8988T (cell line): ENCODE data around the gene NCBP1.
"Not testable (repeated sequence)": the region's sequence is repeated elsewhere in the genome, so short reads cannot be mapped to it uniquely, and the experiment has no call there.

Experiments used
- DNase-seq: peaks from one replicate; pipeline ENCODE4 v3.0.0; 2011

Gene NCBP1

DNA sequence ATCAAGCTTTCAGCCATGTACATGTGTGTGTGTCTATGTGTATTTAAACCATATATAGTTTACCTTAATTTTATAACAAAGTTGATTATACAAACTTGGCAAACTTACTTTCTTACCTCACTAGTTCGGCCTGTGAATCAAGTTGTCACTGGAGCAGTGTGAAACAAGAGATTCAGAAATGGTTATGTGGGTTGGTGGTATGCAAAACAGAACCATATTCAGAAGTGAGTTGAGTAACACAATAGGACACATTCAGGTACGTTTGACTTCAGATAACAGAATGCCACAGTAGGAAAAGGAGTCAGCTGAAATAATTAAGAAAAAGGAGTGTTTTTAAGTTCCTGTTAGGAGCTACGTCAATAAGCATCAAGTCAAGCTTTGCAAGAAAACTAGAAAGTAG is 42.0 kb downstream of the NCBP1 start:
- DNase-seq = no peak

DNA sequence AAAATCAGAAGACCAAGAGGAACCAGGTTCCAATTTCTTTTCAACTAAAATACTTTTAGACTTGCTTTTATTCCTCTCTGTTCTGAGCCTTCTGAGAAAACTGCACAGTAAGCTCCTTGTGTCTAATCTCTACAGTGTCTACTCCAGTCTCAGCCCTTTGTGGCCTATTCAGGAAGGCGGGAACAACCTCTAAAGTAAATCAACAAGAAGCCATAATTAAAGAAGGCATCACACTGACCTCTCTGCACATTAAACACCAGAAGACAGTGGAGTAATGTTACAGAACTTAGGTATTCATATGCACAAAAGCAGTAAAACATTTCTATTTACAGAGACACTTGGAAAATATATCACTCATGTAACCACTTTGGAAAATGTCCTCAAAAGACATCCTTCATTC is 48.6 kb downstream of the NCBP1 start:
- DNase-seq = no peak

DNA sequence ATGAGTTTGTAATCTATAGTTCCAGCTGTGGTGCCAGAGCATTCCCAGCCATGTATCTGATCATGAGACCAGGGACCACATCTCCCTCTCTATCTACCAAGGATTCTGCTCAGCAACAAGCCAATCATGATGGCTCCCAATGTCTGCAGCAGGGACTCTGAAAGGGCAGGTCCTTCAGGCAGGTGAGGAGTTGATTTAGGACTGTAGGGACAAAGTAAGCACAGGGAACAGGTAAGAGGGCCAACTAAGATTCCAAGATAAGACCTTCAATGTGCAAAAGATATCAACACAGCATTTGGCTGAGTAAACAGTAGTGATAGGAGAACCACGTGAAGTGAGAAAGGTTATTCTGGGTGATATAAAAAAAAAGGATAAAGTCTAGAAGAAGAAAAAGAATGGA is 55.0 kb downstream of the NCBP1 start:
- DNase-seq = no peak

DNA sequence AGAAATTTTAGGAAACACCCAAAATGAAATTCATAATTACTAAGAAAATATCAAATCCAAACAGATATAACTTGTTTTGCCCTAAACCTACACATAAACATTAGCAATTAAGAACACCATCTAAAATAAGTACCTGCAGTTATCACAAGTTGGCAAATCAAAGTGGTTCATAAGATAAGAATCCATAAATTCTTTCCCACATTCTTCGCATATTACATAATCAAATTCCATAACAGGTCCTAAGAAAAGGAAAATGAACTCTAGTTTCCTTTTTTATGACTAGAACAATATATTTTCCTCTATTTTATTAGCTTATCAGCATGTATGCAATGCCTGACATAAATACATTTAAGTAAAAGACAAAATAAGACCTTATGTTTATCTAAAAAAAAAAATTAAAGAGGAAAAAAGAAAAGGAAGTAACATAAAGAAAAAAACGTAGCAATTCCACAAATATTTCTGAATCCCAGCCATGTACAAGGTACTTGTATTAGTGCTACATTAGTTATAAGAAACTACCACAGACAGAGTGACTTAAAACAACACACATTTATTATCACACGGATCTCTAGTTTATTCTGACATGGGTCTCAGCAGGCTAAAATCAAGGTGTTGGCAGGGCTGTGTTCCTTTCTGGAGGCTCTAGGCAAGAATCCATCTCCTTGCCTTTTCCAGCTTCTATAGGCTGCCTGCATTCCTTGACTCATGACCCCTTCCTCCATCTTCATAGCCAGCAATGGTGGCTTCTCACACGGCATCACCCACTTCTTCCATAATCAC is 56.0 kb downstream of the NCBP1 start:
- no peak for DNase-seq

DNA sequence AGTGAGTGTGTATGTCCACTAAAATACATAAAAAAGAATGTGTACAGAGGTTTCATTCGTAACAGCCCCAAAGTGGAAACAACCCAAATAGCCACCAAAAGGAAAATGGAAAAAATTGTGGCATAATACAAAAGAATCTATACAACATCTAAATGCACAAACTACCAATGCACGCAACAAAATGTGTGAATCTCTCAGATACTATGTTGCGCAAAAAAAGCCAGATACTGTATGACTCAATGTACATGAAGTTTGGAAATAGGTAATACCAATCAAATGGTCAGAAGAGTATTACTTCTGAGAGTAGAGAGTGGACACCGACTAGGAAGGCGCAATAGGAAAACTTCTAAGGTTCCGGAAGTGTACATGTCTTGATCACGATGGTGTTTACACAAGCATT is 61.1 kb downstream of the NCBP1 start:
- DNase-seq = no peak

DNA sequence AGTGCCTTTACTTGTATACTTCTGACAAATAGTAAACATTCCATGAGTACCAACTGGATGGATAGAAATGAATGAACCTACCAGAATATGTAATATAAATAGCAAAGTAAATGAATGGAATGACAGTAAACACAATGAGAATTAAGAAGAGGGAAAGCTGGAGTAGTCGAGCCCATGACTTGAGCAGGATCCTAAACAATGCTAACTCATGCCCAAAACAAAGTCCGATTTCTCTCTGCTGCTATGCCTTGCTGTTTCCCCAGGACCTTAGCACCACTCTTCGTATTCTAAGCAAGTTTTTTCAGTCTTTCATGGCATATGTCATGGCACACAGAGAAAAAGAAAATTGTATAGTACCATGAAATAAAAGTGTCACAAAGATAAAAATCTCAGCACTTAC is 61.8 kb downstream of the NCBP1 start:
- DNase-seq = no peak

DNA sequence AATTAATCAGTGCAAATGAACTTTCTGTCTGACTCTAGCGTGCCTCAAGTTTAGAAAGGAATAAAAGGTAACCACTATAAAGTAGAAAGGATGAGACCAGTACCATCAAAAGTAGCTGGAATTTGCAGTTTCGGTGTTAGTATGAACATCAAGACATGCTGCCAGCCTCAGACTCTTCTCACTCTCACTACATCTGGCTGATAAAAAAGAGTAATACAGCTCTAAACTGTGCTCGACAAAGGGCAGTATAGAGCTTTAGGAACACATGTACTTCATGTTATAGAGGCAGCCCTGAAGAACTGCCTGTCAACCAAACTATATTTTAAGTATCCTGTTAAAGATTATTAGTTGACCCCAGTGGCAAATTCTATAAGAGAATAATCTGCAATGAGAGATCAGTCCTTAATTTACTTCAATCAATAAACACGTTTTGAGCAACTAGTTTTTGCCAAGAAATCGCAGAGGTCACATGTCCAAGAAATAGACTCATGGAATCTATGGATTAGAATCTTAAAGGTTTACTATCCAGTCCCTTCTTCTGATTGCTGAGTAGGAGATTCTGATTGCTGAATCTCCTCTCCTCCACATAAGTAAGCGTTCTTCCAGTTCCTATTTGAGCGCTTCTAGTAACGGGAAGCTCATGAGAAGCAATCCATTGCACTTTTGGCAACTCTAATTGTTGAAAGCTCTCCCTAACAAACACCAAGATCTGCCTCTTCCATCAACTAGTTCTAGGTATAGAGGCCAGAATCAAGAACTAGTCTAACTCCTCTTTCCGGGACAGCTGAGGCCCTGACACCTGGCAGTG is 62.6 kb downstream of the NCBP1 start:
- no peak for DNase-seq

DNA sequence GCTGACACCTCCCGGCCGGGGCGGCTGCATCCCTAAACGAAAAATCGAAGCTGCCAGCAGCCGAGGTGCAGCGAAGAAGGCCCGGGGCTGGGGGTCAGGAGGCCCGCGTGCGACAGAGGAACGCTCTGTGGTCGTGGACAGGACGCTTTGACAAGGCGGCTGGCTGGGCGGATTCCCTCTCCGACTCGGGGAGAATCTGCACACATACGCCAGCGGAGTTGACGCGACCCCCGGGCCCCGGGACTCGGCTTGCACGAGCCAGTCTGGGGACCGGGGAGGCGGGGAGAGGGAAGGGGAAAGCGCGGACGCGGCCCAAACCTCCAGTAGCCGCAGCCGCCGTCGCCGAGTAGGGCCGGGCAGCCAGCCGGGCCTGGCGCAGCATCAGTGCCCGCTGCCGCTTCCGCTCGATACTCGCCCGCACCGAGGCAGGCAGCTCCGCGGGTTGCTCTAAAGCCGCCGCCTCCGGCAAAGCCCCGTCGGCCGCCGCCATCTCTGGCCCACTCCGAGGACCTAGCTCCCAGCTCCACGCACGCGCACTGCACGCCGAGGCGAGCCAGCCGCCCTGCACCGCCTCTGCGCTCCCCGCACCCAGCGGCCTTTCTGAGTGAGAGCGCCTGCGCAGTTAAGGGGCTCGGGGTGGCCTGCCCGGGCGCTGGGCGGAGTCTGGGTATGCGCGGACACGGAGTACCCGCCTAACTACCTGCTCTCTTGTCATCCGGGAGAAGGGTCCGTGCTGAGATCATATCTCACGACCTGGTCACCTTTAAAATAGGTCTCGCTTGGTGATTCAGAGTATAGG is 63.4 kb downstream of the NCBP1 start, which contains the start of gene XPA:
XPA (minus strand) TSS at position 538 of the 799 bp plus-strand sequence; CDS start at position 490, 48 bp downstream.
- peak; percentile 88 for DNase-seq

DNA sequence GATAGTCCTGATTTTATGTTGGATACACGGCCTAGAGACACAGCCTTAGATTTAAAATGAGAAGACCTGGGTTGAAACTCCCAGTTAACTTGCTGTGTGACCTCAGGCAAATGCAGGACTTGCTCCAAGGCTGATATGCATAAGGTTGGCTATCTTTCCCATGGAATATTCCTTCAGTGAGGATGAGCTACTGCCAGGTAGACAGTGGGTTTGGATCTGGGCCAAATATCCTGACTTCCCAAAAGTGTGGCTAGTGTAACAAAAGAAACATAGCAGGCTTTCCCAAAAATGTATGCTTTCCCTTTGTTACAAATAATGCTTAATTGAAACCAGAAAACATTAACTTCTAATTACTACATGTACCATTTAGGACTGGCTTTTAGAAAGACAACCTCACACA is 64.2 kb downstream of the NCBP1 start:
- DNase-seq = no peak

DNA sequence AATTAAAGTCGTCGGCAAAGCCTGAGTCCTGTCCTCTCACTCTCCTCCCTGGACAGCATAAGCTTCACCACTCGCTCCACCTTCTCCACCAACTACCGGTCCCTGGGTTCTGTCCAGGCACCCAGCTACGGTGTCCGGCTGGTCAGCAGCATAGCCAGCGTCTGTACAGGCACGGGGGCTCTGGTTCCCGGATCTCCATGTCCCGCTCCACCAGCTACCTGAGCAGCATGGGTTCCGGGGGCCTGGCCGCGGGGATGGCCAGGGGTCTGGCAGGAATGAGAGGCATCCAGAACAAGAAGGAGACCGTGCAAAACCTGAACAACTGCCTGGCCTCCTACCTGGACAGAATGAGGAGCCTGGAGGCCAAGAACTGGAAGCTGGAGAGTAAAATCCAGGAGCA is 65.2 kb downstream of the NCBP1 start:
- DNase-seq = no peak

DNA sequence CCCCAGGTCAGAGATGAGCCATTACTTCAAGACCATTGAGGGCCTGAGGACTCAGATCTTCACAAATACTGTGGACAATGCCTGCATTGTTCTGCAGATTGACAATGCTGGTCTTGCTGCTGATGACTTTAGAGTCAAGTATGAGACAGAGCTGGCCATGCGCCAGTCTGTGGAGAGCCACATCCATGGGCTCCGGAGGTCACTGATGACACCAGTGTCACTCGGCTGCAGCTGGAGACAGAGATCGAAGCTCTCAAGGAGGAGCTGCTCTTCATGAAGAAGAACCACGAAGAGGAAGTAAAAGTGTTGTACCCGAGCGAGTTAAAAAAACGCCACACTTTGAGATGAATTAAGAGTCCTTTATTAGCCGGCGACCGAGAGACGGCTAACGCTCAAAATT is 65.7 kb downstream of the NCBP1 start:
- DNase-seq = not testable (repeated sequence)

DNA sequence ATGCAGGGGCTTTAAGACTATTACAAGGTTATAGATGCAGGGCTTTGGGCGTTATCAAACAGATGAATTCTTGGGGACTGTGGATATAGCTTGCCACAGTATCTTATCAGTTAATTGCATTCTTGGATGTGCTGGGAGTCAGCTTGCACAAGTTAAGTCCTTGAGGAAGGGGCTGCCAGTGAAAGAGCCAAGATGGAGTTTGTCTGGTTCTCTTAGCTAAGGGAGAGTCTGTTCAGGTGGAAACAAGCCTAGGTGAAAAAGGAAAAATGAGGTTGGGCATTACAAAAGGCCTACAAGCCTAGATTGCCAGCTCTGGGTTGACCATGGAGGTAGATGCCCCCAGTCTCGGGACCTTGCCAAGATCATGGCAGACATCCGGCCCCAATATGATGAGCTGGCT is 66.2 kb downstream of the NCBP1 start:
- DNase-seq = not testable (repeated sequence)

DNA sequence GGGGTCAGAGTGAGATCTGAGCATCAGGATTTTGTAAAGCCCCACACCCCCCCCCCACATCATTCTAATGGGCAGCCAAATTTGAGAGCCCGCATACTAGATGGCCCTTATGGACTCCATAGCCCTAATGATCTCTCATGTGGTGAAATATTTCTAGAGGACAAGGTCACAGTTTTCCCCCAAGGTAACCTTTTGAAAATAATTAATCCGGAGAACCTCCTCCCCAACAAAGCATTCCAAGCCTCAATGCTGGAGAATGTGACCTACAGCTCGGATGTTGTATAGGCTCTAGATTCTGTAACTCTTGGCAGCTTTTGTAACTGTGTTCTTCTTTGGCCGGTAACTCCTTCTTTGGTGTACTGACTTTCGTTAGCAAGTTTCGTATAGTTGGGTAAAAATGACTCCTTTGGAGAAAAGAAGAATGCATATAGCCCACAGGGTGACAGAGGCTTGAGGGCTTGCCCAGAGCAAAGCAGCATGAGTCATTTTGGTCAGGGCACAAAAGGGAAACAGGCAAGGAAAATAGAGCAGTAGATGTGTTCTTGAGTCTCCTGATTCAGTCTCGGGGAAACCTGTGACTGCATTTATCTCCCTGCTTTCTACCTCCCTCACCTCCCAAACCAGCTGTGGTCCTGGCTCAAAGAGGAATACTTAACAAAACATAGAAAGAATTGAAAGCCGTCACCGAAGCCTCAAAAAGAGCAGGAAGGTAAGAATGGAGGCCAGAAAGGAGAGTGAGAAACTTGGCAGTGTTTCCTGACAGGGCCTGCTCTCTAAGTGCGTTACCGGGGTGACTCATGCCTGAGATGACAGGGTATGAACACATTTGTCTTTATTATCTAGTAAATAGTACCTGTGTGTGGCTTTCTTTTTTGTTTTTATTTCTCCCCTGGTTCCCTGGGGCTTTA is 70.1 kb downstream of the NCBP1 start:
- DNase-seq = no peak

DNA sequence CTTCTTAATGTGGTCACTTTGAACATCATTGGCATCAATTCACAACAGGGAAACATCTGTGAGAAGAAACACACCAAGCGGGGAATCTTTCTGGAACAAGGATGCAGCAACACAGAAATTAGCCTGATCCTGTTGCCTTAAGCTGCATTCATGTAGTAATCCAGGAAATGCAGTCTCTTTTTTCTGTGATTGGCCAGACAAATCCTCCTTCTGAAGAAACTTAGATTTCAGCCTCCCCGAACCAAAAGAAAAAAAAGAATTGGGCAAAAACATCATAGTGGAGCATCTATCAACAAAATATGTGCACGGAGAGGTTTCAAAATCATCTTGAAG is 70.7 kb downstream of the NCBP1 start:
- no peak for DNase-seq

DNA sequence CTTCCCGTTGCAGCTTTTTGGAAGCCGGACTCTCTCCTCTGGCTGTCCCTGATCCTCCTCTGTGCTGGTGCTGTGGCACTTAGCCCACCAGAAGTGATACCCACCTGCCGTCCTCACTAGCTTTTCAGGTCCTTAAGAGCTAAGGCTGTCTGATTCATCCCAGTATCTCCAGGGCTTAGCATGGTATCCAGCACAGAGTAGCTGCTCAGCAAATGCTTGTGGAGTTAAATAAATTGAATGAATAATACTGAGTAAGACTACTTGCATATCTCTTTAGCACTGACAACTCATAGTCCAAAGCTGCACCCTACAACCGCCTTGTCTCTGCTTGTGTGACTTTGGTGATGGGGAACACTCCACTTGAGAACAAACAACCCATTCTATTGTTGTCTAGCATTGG is 71.2 kb downstream of the NCBP1 start:
- DNase-seq = no peak

DNA sequence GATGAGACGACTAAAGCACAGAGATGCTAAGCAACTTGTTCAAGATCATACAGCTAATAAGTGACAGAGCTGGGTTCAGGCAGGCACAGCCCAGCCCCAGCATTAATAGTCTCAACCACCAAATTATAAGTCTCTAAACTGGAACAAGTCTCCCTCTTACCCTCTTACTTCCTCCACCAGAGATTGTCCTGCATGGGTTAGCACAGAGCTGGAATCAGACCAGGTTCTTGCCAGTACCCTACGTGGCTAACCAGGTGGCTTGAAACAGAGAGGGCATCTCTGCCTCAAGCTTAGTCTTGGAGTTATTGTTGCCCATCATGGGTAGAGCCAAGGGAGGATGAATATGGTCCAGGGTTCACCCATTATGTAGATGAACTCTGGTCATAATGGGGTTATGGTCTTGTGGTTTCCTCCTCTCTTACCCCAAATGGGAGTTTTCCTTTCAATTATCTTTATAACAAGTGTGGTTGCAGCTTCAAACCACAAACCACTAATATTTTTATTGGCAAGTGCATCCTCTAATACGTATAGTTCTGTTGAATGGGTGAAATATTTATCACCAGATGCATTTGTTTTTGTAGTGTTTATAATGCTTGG is 71.8 kb downstream of the NCBP1 start:
- DNase-seq = no peak

DNA sequence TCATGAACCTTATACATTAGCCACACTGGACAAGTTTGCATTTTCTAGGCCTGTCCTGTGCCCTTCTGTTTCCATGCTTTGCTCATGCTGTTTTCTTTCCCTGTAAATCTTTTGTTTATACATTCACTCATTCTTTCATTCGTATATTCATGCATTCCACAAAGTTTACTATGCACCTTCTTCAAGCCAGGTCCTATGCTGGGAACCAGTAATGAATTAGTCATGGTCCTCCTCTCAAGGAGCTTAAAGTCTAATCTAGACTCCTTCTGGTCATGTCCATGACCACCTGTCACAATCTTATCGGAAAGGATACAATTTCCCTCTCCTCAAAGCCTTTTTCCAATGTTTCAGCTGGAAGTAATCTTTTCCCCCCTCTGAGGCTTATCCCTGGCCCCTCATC is 72.6 kb downstream of the NCBP1 start:
- no peak for DNase-seq

DNA sequence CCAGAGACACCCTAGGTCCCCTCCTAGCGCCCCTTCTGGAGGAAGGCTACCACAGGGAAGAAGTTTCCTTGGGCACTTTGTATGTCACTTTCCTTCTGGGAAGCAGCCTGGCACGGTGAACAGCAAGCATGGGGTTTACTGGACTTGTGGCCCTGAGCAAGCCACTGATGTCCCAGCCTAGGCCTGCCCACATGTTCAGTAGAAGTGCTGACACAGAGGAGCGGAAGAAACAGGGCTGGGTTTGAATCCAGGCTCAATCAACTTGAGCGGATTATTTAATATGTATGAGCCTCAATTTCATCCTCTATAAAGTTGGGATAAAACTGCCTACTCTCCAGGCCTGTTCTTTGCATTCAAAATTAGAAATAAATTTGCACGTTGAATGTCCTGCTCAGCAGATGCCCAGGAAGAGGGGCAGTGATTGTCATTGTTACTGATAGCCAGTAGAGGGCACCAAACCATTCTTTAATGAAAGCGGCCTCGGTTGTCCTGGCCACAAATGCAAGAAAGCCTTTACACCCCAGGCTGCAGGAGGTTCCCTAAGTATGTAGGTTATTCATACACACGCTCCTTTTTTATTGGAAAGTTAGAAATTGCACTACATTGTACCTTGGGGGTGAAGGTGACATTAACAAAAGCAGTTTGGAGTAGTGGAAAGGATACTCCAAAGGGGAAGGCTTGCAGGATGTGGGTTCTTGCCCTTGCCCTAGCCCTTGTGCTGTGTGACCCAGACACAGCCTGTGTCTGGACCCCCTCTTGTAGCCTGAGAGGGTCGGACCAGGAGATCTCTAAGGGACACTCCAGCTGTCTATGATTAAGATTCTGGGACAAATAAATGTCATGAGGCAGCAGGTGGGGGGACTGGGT is 77.0 kb downstream of the NCBP1 start:
- DNase-seq = peak; percentile 58

DNA sequence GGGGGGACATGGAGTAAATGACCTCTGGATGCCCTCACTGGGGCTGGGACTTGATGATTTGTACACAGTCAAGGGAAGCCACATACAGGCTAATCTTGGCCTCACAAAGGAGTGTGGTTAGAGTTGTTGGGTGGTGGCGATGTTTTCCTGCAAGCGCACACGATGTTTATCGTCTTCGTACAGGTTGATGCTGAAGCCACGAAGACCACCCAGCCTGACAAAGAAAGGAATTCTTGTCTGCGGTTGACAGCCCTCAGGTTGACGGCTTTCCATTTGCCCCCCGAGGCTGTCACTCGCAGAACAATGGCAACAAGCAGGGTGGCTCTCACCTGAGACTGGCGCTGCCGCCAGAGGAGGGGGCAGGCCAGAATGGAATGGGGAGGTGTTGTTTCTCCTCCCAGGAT is 77.6 kb downstream of the NCBP1 start:
- DNase-seq = no peak

DNA sequence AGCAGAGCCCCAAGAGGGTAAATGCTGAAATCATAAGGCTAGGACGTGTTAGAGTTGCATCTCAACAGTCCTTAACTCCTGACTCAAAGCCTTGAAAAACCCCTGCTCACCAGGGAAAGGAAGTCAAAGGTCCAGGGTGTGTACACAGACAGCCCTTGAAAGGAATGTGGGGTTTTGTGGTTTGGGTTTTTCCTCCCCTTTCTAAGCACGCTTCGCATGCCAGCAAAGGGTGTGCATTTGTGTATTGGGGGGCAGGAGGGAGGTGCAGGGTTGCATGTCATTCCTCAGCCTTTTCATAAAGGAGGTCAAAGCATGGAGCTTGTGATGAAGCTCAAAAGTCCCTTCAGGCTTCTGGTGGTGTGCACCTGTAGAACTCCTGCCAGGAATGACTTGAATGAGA is 80.8 kb downstream of the NCBP1 start:
- DNase-seq = no peak

DNA sequence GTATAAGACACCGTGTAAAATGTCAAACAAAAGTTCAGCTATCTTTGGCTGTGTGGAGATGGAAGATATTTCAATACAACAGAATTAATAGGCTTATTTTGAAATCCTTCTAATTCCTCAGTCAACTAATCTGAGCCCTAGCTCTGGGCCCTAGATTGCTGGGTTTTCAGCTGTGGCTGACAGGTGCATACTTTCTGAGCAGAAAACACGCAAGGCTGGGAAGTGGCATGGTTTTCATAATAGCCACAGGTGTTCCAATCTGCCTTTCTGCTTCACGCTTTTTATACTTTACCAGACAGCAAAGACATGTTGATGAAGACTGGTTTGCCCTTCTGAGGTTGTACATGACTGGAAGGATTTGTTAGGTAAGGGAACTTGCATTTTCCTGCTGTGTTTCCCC is 84.2 kb downstream of the NCBP1 start:
- no peak for DNase-seq
